HepG2 (cell line): ENCODE data around the gene NMRAL1. TPM values are rescaled to one million over a fixed set of nuclear protein-coding genes. Genes with fewer than 3 reads are reported as not detected.

Experiments used
- FOXP1 ChIP-seq, 2 experiments: fragments of 450-650 bp in 1 of 2; IDR thresholded peaks; 2 replicates each; pipeline ENCODE4 v1.6.1; 2017 to 2018; ENCODE audit warnings: antibody characterized with exemption in 1 of 2
- GTF2F1 ChIP-seq: fragments of 150-350 bp; IDR thresholded peaks from 2 replicates; pipeline ENCODE4 v1.6.1; 2014; ENCODE audit warnings: low read length
- NFE2L2 ChIP-seq: fragments of 150-350 bp; IDR thresholded peaks from 2 replicates; pipeline ENCODE4 v1.6.1; 2014; ENCODE audit warnings: low read length
- RFXAP ChIP-seq: sonication (generic); formaldehyde crosslinking; IDR thresholded peaks from 2 replicates; pipeline ENCODE4 v1.4.0; 2020; ENCODE audit warnings: missing genetic modification reagents, borderline replicate concordance
- ZNF34 ChIP-seq: sonication (generic); formaldehyde crosslinking; IDR thresholded peaks from 2 replicates; pipeline ENCODE4 v1.4.0; 2020; ENCODE audit warnings: mild to moderate bottlenecking, missing genetic modification reagents, borderline replicate concordance
- ZNF776 ChIP-seq: sonication (generic); formaldehyde crosslinking; IDR thresholded peaks from 2 replicates; pipeline ENCODE4 v1.4.0; 2020; ENCODE audit warnings: mild to moderate bottlenecking, missing genetic modification reagents
- ZSCAN22 ChIP-seq: sonication (generic); formaldehyde crosslinking; IDR thresholded peaks from 2 replicates; pipeline ENCODE4 v1.4.0; 2020; ENCODE audit warnings: mild to moderate bottlenecking, missing genetic modification reagents
- polyA plus RNA-seq, 8 experiments: library from polyadenylated mRNA; depleted of rRNA in 3 of 8; stranded (reverse) in 7 of 8; unstranded in 1 of 8; fragments of >200 nt; fragmentation: Illumina TruSeq in 4 of 8; extraction: Trizol in 4 of 8; gene quantifications; 2 replicates each; pipeline versions ENCODE4 v1.2.1 to v1.2.3, GENCODE V29; 2011 to 2016; ENCODE audit warnings: low read depth in 4 of 8, missing spikeins in 1 of 8, mixed read lengths in 1 of 8; ENCODE audit not compliant: insufficient read depth in 1 of 8
- total RNA-seq, 5 experiments: library from RNA; depleted of rRNA; stranded (reverse); fragments of >200 nt; fragmentation: Illumina TruSeq; extraction: Trizol; gene quantifications; 2 replicates each; pipeline ENCODE4 v1.2.3, GENCODE V29; 2016; ENCODE audit warnings: low read depth in 1 of 5
- TF ChIP-seq, protein P1 (sequence below): sonication (generic); formaldehyde crosslinking; IDR thresholded peaks from 2 replicates; pipeline ENCODE4 v1.5.1; 2020; ENCODE audit warnings: mild to moderate bottlenecking, missing genetic modification reagents, borderline replicate concordance
- TF ChIP-seq, protein P2 (sequence below): sonication (generic); formaldehyde crosslinking; IDR thresholded peaks from 2 replicates; pipeline ENCODE4 v1.4.0; 2020; ENCODE audit warnings: missing genetic modification reagents
- TF ChIP-seq, protein P3 (sequence below): sonication (generic); formaldehyde crosslinking; IDR thresholded peaks from 2 replicates; pipeline ENCODE4; 2020; ENCODE audit warnings: missing genetic modification reagents, mild to moderate bottlenecking, borderline replicate concordance
- TF ChIP-seq, protein P4 (sequence below): sonication (generic); formaldehyde crosslinking; conservative IDR thresholded peaks from 2 replicates; pipeline ENCODE4 v1.4.0; 2020; ENCODE audit warnings: missing genetic modification reagents
- TF ChIP-seq, protein P5 (sequence below): sonication (generic); formaldehyde crosslinking; IDR thresholded peaks from 2 replicates; pipeline ENCODE4 v1.4.0; 2020; ENCODE audit warnings: missing genetic modification reagents

Gene NMRAL1
- total and polyA plus RNA-seq, 2 of the 13 experiments (the other 11 are each of a cell fraction or from before 2014, with no cell fraction given): 30.8 to 33.1 TPM

DNA sequence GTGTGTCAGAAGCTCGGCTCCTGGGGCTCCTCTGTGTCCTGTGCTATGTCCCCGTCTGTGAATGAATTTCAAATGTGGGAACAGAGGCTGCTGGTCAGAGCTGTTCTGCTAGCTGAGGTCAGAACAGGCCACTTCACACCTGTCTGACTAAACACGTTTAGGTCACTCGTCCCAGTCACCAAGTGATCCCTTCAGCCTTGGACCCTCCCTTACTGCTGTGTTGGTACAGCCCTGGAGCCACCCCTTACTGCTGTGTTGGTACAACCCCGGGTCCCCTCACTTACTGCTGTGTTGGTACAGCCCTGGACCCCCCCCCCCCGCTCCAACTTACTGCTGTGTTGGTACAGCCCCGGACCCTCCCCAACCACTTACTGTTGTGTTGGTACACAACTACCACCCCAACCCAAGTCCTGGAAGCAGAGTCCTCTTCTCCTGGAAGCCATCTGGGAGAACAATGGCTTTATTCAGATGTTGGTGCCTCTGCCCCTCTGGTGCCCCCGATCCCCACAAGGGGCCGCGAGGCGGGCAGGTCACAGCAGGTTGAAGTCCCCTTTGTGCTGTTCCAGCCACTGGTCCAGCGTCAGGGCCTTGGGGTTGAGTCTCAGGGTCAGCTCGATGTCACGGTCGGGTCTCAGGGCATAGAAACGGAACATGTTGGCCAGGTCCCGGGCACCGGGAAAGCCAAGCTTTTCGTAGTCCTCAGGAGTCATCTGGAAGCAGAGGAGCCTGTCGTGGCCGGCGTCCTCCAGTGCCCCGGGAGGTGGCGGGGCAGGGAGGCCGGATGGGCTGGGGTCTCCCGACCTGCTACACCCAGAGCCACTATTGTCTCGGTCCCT is 13.0 kb downstream of the NMRAL1 start (continued):
- TF ChIP-seq, protein P1, sequence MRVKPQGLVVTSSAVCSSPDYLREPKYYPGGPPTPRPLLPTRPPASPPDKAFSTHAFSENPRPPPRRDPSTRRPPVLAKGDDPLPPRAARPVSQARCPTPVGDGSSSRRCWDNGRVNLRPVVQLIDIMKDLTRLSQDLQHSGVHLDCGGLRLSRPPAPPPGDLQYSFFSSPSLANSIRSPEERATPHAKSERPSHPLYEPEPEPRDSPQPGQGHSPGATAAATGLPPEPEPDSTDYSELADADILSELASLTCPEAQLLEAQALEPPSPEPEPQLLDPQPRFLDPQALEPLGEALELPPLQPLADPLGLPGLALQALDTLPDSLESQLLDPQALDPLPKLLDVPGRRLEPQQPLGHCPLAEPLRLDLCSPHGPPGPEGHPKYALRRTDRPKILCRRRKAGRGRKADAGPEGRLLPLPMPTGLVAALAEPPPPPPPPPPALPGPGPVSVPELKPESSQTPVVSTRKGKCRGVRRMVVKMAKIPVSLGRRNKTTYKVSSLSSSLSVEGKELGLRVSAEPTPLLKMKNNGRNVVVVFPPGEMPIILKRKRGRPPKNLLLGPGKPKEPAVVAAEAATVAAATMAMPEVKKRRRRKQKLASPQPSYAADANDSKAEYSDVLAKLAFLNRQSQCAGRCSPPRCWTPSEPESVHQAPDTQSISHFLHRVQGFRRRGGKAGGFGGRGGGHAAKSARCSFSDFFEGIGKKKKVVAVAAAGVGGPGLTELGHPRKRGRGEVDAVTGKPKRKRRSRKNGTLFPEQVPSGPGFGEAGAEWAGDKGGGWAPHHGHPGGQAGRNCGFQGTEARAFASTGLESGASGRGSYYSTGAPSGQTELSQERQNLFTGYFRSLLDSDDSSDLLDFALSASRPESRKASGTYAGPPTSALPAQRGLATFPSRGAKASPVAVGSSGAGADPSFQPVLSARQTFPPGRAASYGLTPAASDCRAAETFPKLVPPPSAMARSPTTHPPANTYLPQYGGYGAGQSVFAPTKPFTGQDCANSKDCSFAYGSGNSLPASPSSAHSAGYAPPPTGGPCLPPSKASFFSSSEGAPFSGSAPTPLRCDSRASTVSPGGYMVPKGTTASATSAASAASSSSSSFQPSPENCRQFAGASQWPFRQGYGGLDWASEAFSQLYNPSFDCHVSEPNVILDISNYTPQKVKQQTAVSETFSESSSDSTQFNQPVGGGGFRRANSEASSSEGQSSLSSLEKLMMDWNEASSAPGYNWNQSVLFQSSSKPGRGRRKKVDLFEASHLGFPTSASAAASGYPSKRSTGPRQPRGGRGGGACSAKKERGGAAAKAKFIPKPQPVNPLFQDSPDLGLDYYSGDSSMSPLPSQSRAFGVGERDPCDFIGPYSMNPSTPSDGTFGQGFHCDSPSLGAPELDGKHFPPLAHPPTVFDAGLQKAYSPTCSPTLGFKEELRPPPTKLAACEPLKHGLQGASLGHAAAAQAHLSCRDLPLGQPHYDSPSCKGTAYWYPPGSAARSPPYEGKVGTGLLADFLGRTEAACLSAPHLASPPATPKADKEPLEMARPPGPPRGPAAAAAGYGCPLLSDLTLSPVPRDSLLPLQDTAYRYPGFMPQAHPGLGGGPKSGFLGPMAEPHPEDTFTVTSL (CRISPR knock-in tag): no peak
- TF ChIP-seq, protein P2, sequence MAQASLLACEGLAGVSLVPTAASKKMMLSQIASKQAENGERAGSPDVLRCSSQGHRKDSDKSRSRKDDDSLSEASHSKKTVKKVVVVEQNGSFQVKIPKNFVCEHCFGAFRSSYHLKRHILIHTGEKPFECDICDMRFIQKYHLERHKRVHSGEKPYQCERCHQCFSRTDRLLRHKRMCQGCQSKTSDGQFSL (CRISPR knock-in tag): peak; percentile 86
- TF ChIP-seq NFE2L2 (no peak), ZNF34 (CRISPR knock-in tag) (no peak; the same call in 1 of the 2 replicates), RFXAP (CRISPR knock-in tag) (0 out of 2 replicates have a peak, but pooled peaks have one; percentile 62), GTF2F1 (no peak), ZSCAN22 (CRISPR knock-in tag) (no peak), FOXP1 (IDR thresholded peaks at IDR 0.05) (peak; percentile 87), FOXP1 (CRISPR knock-in tag; IDR thresholded peaks at IDR 0.05) (peak; percentile 83), ZNF776 (CRISPR knock-in tag) (no peak)
- TF ChIP-seq, protein P3, sequence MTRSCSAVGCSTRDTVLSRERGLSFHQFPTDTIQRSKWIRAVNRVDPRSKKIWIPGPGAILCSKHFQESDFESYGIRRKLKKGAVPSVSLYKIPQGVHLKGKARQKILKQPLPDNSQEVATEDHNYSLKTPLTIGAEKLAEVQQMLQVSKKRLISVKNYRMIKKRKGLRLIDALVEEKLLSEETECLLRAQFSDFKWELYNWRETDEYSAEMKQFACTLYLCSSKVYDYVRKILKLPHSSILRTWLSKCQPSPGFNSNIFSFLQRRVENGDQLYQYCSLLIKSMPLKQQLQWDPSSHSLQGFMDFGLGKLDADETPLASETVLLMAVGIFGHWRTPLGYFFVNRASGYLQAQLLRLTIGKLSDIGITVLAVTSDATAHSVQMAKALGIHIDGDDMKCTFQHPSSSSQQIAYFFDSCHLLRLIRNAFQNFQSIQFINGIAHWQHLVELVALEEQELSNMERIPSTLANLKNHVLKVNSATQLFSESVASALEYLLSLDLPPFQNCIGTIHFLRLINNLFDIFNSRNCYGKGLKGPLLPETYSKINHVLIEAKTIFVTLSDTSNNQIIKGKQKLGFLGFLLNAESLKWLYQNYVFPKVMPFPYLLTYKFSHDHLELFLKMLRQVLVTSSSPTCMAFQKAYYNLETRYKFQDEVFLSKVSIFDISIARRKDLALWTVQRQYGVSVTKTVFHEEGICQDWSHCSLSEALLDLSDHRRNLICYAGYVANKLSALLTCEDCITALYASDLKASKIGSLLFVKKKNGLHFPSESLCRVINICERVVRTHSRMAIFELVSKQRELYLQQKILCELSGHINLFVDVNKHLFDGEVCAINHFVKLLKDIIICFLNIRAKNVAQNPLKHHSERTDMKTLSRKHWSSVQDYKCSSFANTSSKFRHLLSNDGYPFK: peak; percentile 18; the same call in 1 of the 2 replicates
- TF ChIP-seq, protein P4, sequence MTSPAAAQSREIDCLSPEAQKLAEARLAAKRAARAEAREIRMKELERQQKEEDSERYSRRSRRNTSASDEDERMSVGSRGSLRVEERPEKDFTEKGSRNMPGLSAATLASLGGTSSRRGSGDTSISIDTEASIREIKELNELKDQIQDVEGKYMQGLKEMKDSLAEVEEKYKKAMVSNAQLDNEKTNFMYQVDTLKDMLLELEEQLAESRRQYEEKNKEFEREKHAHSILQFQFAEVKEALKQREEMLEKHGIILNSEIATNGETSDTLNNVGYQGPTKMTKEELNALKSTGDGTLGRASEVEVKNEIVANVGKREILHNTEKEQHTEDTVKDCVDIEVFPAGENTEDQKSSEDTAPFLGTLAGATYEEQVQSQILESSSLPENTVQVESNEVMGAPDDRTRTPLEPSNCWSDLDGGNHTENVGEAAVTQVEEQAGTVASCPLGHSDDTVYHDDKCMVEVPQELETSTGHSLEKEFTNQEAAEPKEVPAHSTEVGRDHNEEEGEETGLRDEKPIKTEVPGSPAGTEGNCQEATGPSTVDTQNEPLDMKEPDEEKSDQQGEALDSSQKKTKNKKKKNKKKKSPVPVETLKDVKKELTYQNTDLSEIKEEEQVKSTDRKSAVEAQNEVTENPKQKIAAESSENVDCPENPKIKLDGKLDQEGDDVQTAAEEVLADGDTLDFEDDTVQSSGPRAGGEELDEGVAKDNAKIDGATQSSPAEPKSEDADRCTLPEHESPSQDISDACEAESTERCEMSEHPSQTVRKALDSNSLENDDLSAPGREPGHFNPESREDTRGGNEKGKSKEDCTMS: no peak
- TF ChIP-seq, protein P5, sequence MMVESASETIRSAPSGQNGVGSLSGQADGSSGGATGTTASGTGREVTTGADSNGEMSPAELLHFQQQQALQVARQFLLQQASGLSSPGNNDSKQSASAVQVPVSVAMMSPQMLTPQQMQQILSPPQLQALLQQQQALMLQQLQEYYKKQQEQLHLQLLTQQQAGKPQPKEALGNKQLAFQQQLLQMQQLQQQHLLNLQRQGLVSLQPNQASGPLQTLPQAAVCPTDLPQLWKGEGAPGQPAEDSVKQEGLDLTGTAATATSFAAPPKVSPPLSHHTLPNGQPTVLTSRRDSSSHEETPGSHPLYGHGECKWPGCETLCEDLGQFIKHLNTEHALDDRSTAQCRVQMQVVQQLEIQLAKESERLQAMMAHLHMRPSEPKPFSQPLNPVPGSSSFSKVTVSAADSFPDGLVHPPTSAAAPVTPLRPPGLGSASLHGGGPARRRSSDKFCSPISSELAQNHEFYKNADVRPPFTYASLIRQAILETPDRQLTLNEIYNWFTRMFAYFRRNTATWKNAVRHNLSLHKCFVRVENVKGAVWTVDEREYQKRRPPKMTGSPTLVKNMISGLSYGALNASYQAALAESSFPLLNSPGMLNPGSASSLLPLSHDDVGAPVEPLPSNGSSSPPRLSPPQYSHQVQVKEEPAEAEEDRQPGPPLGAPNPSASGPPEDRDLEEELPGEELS (CRISPR knock-in tag): peak; percentile 91
